Kidney (tissue), 14 donors: ENCODE data around the gene NFIA. TPM values are rescaled to one million over a fixed set of nuclear protein-coding genes. Genes with fewer than 3 reads are reported as not detected.

Source experiments
- DNase-seq, 5 donors: peaks; one replicate each; pipeline ENCODE4 v3.0.0-alpha.2; 2013 to 2020
- FAIRE-seq: peaks from 2 replicates; lab custom pipeline; 2012; peaks lifted over from hg19 to GRCh38; lab: Jason Lieb, UNC
- H3K27ac ChIP-seq, 2 donors: one replicate each; pipeline ENCODE4 v1.7.0; 2013; ENCODE audit warnings: low read depth in 2 of 2, low read length in 2 of 2, inconsistent platforms in 1 of 2
- H3K27me3 ChIP-seq: one replicate; pipeline ENCODE4 v1.7.1; 2013; ENCODE audit warnings: low read length, inconsistent platforms; ENCODE audit not compliant: control insufficient read depth, insufficient read depth
- H3K36me3 ChIP-seq, 3 donors: one replicate each; pipeline versions ENCODE4 v1.7.0 to v1.7.1; 2013; ENCODE audit warnings: low read length in 3 of 3, control low read depth in 1 of 3, inconsistent platforms in 1 of 3; ENCODE audit not compliant: insufficient read depth in 3 of 3, control insufficient read depth in 2 of 3
- H3K4me1 ChIP-seq, 3 donors: one replicate each; pipeline versions ENCODE4 v1.7.0 to v1.7.1; 2013; ENCODE audit warnings: low read length in 3 of 3, inconsistent platforms in 1 of 3, low read depth in 1 of 3; ENCODE audit not compliant: control insufficient read depth in 2 of 3, insufficient read depth in 2 of 3
- H3K4me3 ChIP-seq, 3 donors: one replicate each; pipeline versions ENCODE4 v1.7.0 to v1.8.1; 2013; ENCODE audit warnings: low read length in 3 of 3, control low read depth in 1 of 3, inconsistent platforms in 1 of 3
- H3K9ac ChIP-seq, 3 donors: one replicate each; pipeline versions ENCODE4 v1.7.0 to v1.7.1; 2013; ENCODE audit warnings: low read length in 3 of 3, control low read depth in 1 of 3, inconsistent platforms in 1 of 3
- H3K9me3 ChIP-seq, 3 donors: one replicate each; pipeline versions ENCODE4 v1.7.0 to v1.7.1; 2013; ENCODE audit warnings: low read length in 3 of 3, control low read depth in 1 of 3, inconsistent platforms in 1 of 3; ENCODE audit not compliant: control insufficient read depth in 2 of 3, insufficient read depth in 1 of 3
- CTCF ChIP-seq: IDR thresholded peaks from 3 replicates; pipeline ENCODE4 v1.5.1; 2012; ENCODE audit warnings: mild to moderate bottlenecking, moderate library complexity, borderline replicate concordance; ENCODE audit not compliant: insufficient read depth; ENCODE audit errors: extremely low read depth
- intact Hi-C: fragments of 100-400 bp; cut with DNase I; formaldehyde crosslinking; loops from one replicate; pipeline ENCODE4 v1.11.1; 2022
- polyA plus RNA-seq: library from polyadenylated mRNA; stranded (reverse); fragments of 350-450 nt; fragmentation: Illumina TruSeq; extraction: RNeasy Lipid Tissue Mini Kit (QIAGEN cat#74804); gene quantifications from one replicate; pipeline ENCODE4 v1.2.3, GENCODE V29; 2014; ENCODE audit warnings: low read depth, low replicate concordance; ENCODE audit not compliant: insufficient read depth
- total RNA-seq: library from RNA; stranded (reverse); fragmentation: NEBNext Ultra II Directional; extraction: Animal tissue kit (Norgen Biotek cat#: 25700); gene quantifications from one replicate; pipeline ENCODE4 v1.2.1, GENCODE V29; 2021
- donor health status: control.
- donor health status: control.
- donor health status: control.
- donor health status: control.
- donor health status: control.
- donor health status: DM: yes; HTN: yes; CAD: no.
- donor health status: Normal renal cell carcinoma (clear cell type).

Gene NFIA
- total and polyA plus RNA-seq, 2 donors from 2014 or later, result 4.8 to 87.5 TPM

- peak in 2 of 5 donors; percentile 25 to 72 for DNase-seq
Measured at GRCh38 chr1:61491497-61491896, 409.1 kb downstream of the NFIA start.

GRCh38 chr1:61494000-61494399 lies 411.6 kb downstream of the NFIA start:
- FAIRE-seq (no peak), DNase-seq (no peak)
- Histone ChIP-seq H3K4me3 (no peak overlapping the region), H3K9me3 (no peaks in the 10 kb centered on the region), H3K4me1 (no peaks in the 10 kb centered on the region), H3K27ac (no peak overlapping the region), H3K27me3 (no peaks in the 10 kb centered on the region), H3K36me3 (no peaks in the 10 kb centered on the region), H3K9ac (no peak overlapping the region)
- no peak for TF ChIP-seq CTCF
- intact Hi-C loops, result no loop called here

More at GRCh38 chr1:61491497-61491896, 409.1 kb downstream of the NFIA start:
- TF ChIP-seq CTCF, result no peak
- Histone ChIP-seq H3K9ac (no peak overlapping the region), H3K4me3 (no peak overlapping the region), H3K27ac (peak overlapping the region in 1 of 2 donors; percentile 28), H3K4me1 (no peaks in the 10 kb centered on the region), H3K9me3 (no peaks in the 10 kb centered on the region), H3K36me3 (no peaks in the 10 kb centered on the region), H3K27me3 (no peaks in the 10 kb centered on the region)
- no peak for FAIRE-seq
- intact Hi-C loops, result no loop called here

GRCh38 chr1:61496501-61496900 lies 414.1 kb downstream of the NFIA start:
- intact Hi-C loops, result no loop called here
- no peak overlapping the region for H3K9ac ChIP-seq
- TF ChIP-seq CTCF, result no peak
- no peak overlapping the region for H3K27ac ChIP-seq
- no peak overlapping the region for H3K4me3 ChIP-seq
- H3K4me1 ChIP-seq, result no peaks in the 10 kb centered on the region
- H3K27me3 ChIP-seq, result no peaks in the 10 kb centered on the region
- no peaks in the 10 kb centered on the region for H3K36me3 ChIP-seq
- no peaks in the 10 kb centered on the region for H3K9me3 ChIP-seq
- FAIRE-seq (no peak), DNase-seq (no peak)

- H3K4me3 ChIP-seq, result no peak overlapping the region
- no peaks in the 10 kb centered on the region for H3K27me3 ChIP-seq
- H3K27ac ChIP-seq, result no peak overlapping the region
- intact Hi-C loops, result no loop called here
- TF ChIP-seq CTCF, result no peak
- FAIRE-seq (no peak), DNase-seq (no peak)
- H3K4me1 ChIP-seq, result no peaks in the 10 kb centered on the region
- H3K9me3 ChIP-seq, result no peaks in the 10 kb centered on the region
- H3K9ac ChIP-seq, result no peak overlapping the region
- no peaks in the 10 kb centered on the region for H3K36me3 ChIP-seq
Measured at GRCh38 chr1:61497013-61497412, 414.7 kb downstream of the NFIA start.
